ENCODE measurements around the gene LBHD2. TPM values are rescaled to one million over a fixed set of nuclear protein-coding genes. Genes with fewer than 3 reads are reported as not detected.

LBHD2 gene
- total RNA-seq, 3 donors from 2014 or later = not detected

- Histone ChIP-seq H3K4me3 (no peak overlapping the region), H3K36me3 (ENCODE audit: low read depth) (no peaks in the 10 kb centered on the region), H3K9me3 (no peaks in the 10 kb centered on the region), H3K4me1 (ENCODE audit: low read depth) (peaks cover 41% of the 10 kb centered on the region)
- ATAC-seq (peak; percentile 33), DNase-seq (peak in 2 of 3 donors; percentile 61 to 76)
- intact Hi-C loops (cut with DNase I, micrococcal nuclease) = no loop called here
- TF ChIP-seq CTCF (IDR thresholded peaks at IDR 0.05) = no peak
Observed at GRCh38 chr14:103121121-103121845, 37.3 kb downstream of the LBHD2 start.

- intact Hi-C loops (cut with DNase I, micrococcal nuclease) = no loop called here
- Histone ChIP-seq H3K9me3 (no peaks in the 10 kb centered on the region), H3K4me1 (ENCODE audit: low read depth) (peaks cover 41% of the 10 kb centered on the region), H3K4me3 (no peak overlapping the region), H3K36me3 (ENCODE audit: low read depth) (no peaks in the 10 kb centered on the region)
- ATAC-seq = peak; percentile 27
- peak; percentile 81 to 91 (median 81) for DNase-seq
- TF ChIP-seq CTCF (IDR thresholded peaks at IDR 0.05) = no peak
Observed at GRCh38 chr14:103121846-103122584, 38.0 kb downstream of the LBHD2 start.

DNA sequence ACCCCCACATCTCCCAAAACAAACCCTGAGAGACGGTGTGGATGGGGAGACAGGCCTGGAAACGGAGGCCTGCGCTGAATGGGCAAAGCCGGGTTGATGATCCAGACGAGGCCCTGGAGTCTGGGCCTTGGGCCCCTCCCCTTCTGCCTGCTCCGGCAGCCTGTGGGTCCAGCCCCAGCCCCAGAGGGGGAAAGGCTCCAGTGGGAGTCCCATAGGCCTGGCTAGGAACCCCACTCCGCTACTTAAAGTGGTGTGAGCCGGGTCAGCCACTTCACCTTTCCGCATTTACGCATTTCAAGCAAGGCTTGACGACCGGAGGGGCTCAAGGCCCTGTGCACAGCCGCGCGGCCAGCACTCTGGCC is 38.6 kb downstream of the LBHD2 start:
- Histone ChIP-seq H3K36me3 (ENCODE audit: low read depth) (no peaks in the 10 kb centered on the region), H3K9me3 (no peaks in the 10 kb centered on the region), H3K4me1 (ENCODE audit: low read depth) (peaks cover 44% of the 10 kb centered on the region), H3K4me3 (no peak overlapping the region)
- no peak for TF ChIP-seq CTCF (IDR thresholded peaks at IDR 0.05)
- peak in 1 of 3 donors; percentile 58 for DNase-seq
- intact Hi-C loops (cut with DNase I, micrococcal nuclease) = no loop called here
- no peak for ATAC-seq

DNA sequence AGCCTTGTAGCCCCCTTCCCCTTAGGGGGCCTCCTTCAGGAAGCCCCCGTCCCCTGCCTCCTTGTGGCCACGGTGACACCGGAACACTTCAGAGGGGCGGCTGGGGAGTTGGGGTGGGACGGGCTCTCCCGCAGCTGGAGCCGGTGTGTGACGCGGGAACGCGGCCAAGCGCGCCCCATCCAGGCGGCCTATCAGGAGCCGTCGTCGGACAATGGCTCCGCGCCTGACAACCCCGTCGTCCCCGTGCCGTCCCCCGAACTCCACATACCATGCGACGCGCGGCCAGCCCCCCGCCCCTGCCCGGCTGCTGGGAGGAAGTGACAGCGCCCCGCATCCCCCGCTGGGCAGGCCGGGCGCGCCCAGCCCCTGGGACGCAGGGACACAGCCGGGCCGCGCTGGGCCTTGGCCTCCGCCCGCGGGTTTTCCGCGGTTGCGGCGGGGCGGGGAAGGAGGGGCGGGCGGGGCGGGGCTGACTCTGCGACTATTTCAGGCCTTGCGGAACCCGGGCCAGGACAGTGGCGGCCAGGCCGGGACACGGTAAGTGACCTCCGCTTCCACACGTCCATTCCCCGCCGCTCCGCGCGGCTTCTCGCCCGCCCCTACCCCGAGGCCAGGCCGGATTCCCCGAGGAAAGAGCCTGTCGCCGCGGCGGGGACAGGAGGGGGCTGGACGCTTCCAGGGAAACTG is 39.1 kb downstream of the LBHD2 start, which contains the start of gene TNFAIP2:
Gene TNFAIP2 (plus strand): TSS at position 515 of the 687 bp plus-strand sequence. CDS start 2,997 bp downstream, outside the sequence.
- Histone ChIP-seq H3K4me1 (ENCODE audit: low read depth) (peaks cover 45% of the 10 kb centered on the region), H3K36me3 (ENCODE audit: low read depth) (no peaks in the 10 kb centered on the region), H3K4me3 (peak within 1 kb of the TSS; percentile 24), H3K9me3 (no peaks in the 10 kb centered on the region)
- DNase-seq (peak; percentile 43 to 74 (median 59)), ATAC-seq (peak; percentile 36)
- TF ChIP-seq CTCF (IDR thresholded peaks at IDR 0.05) = no peak
- intact Hi-C loops (cut with DNase I, micrococcal nuclease) = no loop called here

DNA sequence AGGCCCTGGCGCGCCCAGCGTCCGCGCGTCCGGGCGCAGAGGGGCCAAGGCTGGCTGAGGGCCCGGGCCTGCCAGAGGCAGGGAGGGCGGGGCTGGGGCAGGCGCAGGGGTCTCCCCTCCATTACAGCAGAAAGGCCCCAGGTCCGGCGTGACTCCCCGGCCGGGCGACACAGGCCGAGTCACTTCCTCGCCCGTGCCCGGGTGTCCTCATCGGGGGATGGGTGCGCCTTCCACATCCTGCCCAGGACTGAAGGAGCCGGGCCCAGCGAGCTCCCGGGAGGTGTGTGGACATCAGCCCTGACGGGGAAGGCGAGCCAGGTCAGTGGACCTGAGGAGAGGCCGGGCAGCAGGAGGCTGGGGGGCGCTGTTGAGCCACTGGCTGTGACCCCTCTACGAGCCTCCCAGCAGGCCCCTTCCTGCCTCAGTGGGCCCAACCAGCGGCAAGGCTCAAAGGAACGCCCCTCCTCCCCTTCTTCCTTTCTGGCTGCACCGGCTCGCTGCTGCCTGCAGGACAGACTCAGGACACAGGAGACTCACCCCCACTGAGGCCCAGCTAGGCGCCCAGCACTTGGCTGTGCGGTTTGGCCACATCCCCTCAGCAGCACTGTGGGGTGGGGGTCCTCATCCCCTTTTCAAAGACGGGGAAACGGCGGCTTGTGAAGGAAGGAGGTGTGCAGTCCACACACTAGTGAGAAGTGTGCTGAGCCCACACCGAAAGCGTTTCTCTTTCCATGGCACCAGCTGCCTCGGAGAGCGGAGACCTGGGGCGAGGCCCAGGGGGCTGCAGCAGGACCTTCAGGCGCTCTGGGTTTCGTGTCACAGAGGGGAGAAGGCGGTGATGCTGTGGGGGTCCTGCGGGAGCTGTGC is 39.9 kb downstream of the LBHD2 start:
- peak; percentile 7 for ATAC-seq
- H3K9me3 ChIP-seq = no peaks in the 10 kb centered on the region
- DNase-seq = peak; percentile 54 to 72 (median 61)
- H3K4me1 ChIP-seq (ENCODE audit: low read depth) = peaks cover 41% of the 10 kb centered on the region
- peak overlapping the region; percentile 24 for H3K4me3 ChIP-seq
- no peak for TF ChIP-seq CTCF (IDR thresholded peaks at IDR 0.05)
- no peaks in the 10 kb centered on the region for H3K36me3 ChIP-seq (ENCODE audit: low read depth)
- intact Hi-C loops (cut with DNase I, micrococcal nuclease) = no loop called here
